Tibial artery (tissue), 4 donors: ENCODE results near the gene KLK1.

ENCODE experiments used
- DNase-seq, 2 donors: peaks; one replicate each; pipeline ENCODE4 v3.0.0-alpha.2; 2019
- H3K27ac ChIP-seq, 2 donors: fragments of 200-600 bp; sonication (generic) in 1 of 2; 1 replicate in 1 of 2; 2 replicates in 1 of 2; pipeline ENCODE4 v1.5.1; 2018 to 2019; ENCODE audit warnings: mild to moderate bottlenecking in 1 of 2
- H3K27me3 ChIP-seq, 2 donors: fragments of 200-600 bp; sonication (generic) in 1 of 2; one replicate each; pipeline versions ENCODE4 v1.5.1 to v1.6.0; 2016 to 2019
- H3K36me3 ChIP-seq, 3 donors: fragments of 200-600 bp; sonication (generic) in 2 of 3; one replicate each; pipeline ENCODE4 v1.5.1; 2016 to 2019; ENCODE audit warnings: mild to moderate bottlenecking in 2 of 3
- H3K4me1 ChIP-seq, 4 donors: fragments of 200-600 bp; sonication (generic) in 2 of 4; 1 replicate in 3 of 4; 2 replicates in 1 of 4; pipeline ENCODE4 v1.5.1; 2016 to 2019
- H3K4me3 ChIP-seq, 2 donors: fragments of 200-600 bp; sonication (generic) in 1 of 2; 1 replicate in 1 of 2; 2 replicates in 1 of 2; pipeline ENCODE4 v1.5.1; 2018 to 2019; ENCODE audit warnings: mild to moderate bottlenecking in 2 of 2
- H3K9me3 ChIP-seq, 3 donors: fragments of 200-600 bp; sonication (generic) in 1 of 3; one replicate each; pipeline ENCODE4 v1.5.1; 2016 to 2019
- CTCF ChIP-seq, 2 experiments: fragments of 200-600 bp in 1 of 2; fragments of 450-650 bp in 1 of 2; IDR thresholded peaks; one replicate each; pipeline ENCODE4 v1.5.1; 2017 to 2019; ENCODE audit warnings: antibody characterized with exemption in 2 of 2, mild to moderate bottlenecking in 1 of 2, moderate library complexity in 1 of 2
- intact Hi-C: fragments of 100-400 bp; cut with DNase I; formaldehyde crosslinking; loops from one replicate; pipeline ENCODE4 v1.15.0; 2023; ENCODE audit warnings: low total_unique reads

Gene KLK1

GRCh38 chr19:50793558-50794065, 30.0 kb downstream of the KLK1 start:
- Histone ChIP-seq H3K9me3 (no peaks in the 10 kb centered on the region), H3K36me3 (peaks cover 16 to 35% (median 20%) of the 10 kb centered on the region in 3 donors), H3K27me3 (peaks cover 0 to 15% of the 10 kb centered on the region in 2 donors), H3K4me3 (no peak overlapping the region), H3K4me1 (peaks cover 0 to 6% (median 0%) of the 10 kb centered on the region in 4 donors), H3K27ac (no peak overlapping the region)
- intact Hi-C loops = no loop called here
- no peak for TF ChIP-seq CTCF (IDR thresholded peaks at IDR 0.05)
- DNase-seq = no peak

- Histone ChIP-seq H3K27me3 (peaks cover 0 to 15% of the 10 kb centered on the region in 2 donors), H3K36me3 (peaks cover 8 to 24% (median 10%) of the 10 kb centered on the region in 3 donors), H3K4me1 (peaks cover 0 to 6% (median 0%) of the 10 kb centered on the region in 4 donors), H3K4me3 (no peak overlapping the region), H3K9me3 (no peaks in the 10 kb centered on the region), H3K27ac (no peak overlapping the region)
- intact Hi-C loops = no loop called here
- no peak for TF ChIP-seq CTCF (IDR thresholded peaks at IDR 0.05)
- DNase-seq = no peak
These were observed 31.0 kb downstream of the KLK1 start for GRCh38 chr19:50792272-50793250.

- Histone ChIP-seq H3K36me3 (peaks cover under 1 to 16% (median 2%) of the 10 kb centered on the region in 3 donors), H3K4me1 (peaks cover 0 to 6% (median 0%) of the 10 kb centered on the region in 4 donors), H3K4me3 (no peak overlapping the region), H3K9me3 (no peaks in the 10 kb centered on the region), H3K27ac (no peak overlapping the region), H3K27me3 (peaks cover 0 to 15% of the 10 kb centered on the region in 2 donors)
- intact Hi-C loops = no loop called here
- no peak for DNase-seq
- no peak for TF ChIP-seq CTCF (IDR thresholded peaks at IDR 0.05)
These were observed 31.9 kb downstream of the KLK1 start for GRCh38 chr19:50791594-50792271.

- H3K9me3 ChIP-seq = no peaks in the 10 kb centered on the region
- H3K4me3 ChIP-seq = no peak overlapping the region
- DNase-seq = no peak
- no peak for TF ChIP-seq CTCF (IDR thresholded peaks at IDR 0.05)
- intact Hi-C loops = no loop called here
- peaks cover 0 to 6% (median 0%) of the 10 kb centered on the region in 4 donors for H3K4me1 ChIP-seq
- H3K27me3 ChIP-seq = peaks cover 0 to 15% of the 10 kb centered on the region in 2 donors
- peaks cover 0 to 9% (median 0%) of the 10 kb centered on the region in 3 donors for H3K36me3 ChIP-seq
- no peak overlapping the region for H3K27ac ChIP-seq
These were observed 32.6 kb downstream of the KLK1 start for GRCh38 chr19:50790922-50791467.

- peaks cover 0 to 15% of the 10 kb centered on the region in 2 donors for H3K27me3 ChIP-seq
- peaks cover 0 to 6% (median 0%) of the 10 kb centered on the region in 4 donors for H3K4me1 ChIP-seq
- no peak for DNase-seq
- H3K27ac ChIP-seq = no peak within 1 kb of the TSS
- no peak for TF ChIP-seq CTCF (IDR thresholded peaks at IDR 0.05)
- H3K9me3 ChIP-seq = no peaks in the 10 kb centered on the region
- H3K36me3 ChIP-seq = peaks cover 0 to 4% (median 0%) of the 10 kb centered on the region in 3 donors
- intact Hi-C loops = no loop called here
- H3K4me3 ChIP-seq = no peak within 1 kb of the TSS
These were observed 33.2 kb downstream of the KLK1 start, which contains the start of gene ACP4 for GRCh38 chr19:50790396-50790795. ACP4 (plus strand) TSS chr19:50790415; CDS start chr19:50790415, 0 bp downstream.
